ENCODE results near the gene WFS1.

WFS1 gene

DNA sequence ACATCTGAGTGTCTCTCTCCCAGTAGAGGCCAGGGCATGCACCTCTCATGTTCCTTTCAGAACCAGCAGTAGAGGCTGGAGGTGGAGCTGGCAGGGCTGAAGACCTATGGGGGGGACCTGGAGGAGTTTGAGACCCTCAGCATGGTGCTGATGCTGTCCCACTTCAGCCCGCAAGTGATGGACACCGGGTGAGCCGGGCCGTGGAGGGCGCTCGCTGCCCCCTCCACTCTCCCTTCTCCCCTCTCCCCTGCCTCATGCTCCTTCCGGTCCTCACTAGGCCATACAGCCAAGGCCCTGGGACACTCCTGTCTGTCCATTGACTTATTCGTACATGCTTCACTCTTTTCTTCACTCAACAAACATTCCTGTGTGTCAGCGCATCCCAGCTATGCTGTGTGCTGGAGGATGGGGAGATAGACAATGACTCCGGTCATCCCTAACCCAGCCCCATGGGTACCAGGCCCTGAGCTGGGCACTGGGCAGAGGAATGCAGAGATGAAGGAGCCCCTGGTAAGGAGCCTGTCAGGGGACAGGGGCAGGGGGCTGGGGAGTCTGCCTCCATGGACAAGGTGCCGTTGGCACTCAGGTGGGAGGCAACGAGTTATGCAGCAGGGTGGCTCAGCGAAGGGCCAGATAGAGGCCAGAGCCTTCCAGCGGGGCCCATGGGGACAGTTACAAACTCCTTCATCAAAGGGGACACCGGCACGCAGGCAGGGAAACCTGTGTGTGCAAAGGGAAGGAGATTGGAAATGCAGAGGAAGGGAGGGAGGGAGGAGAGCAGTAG lies 28.4 kb upstream of the WFS1 start:
- Histone ChIP-seq H3K36me3 (ENCODE audit: control insufficient read depth, insufficient read depth, low read length) (no peaks in the 10 kb centered on the region), H3K9ac (ENCODE audit: low read length) (no peak overlapping the region), H3K27me3 (ENCODE audit: control insufficient read depth, insufficient read depth, low read length) (peaks cover 6% of the 10 kb centered on the region), H3K27ac (ENCODE audit: low read depth, low read length) (no peak overlapping the region), H3K4me3 (ENCODE audit: low read length) (no peak overlapping the region), H3K4me1 (ENCODE audit: control insufficient read depth, insufficient read depth, low read length) (peaks cover 2% of the 10 kb centered on the region)

DNA sequence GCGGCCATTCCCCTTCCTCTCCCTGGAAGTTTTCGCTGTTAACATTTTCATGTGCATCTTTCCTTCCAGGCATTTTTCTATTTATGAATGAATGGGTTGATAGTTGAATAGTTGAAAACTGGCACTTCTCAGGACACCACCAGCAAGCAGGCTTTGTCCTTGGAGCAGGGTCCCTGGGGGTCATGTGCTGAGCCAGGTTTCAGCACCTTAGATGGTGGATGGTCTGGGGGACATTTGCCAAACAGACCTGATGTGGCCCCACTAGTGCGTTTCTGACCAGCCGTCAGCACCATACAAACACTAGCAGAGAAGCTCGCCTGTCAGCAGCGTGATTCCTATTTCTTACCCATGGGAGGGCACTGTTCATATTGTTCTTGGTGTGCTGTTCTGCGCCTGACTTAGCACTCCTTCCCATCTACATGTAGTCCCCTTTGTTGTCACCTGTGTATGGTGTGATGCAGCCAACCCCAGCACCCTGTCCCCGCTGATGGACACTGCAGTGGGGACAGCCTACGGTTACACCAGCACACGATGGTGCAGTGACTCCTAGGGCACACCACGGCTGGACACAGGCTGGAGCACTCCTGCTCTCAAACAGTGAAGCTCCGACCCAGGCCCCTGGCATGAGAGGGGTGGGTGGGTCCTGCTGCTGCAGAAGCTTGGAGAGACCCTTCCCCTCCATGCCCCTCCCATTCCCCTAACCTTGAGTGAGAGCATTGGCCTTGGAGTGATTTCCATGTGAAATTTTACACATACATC lies 27.2 kb upstream of the WFS1 start:
- peaks cover 2% of the 10 kb centered on the region for H3K4me1 ChIP-seq (ENCODE audit: control insufficient read depth, insufficient read depth, low read length)
- peaks cover 11% of the 10 kb centered on the region for H3K27me3 ChIP-seq (ENCODE audit: control insufficient read depth, insufficient read depth, low read length)
- no peaks in the 10 kb centered on the region for H3K36me3 ChIP-seq (ENCODE audit: control insufficient read depth, insufficient read depth, low read length)
- no peak overlapping the region for H3K4me3 ChIP-seq (ENCODE audit: low read length)
- no peak overlapping the region for H3K9ac ChIP-seq (ENCODE audit: low read length)
- no peak overlapping the region for H3K27ac ChIP-seq (ENCODE audit: low read depth, low read length)

DNA sequence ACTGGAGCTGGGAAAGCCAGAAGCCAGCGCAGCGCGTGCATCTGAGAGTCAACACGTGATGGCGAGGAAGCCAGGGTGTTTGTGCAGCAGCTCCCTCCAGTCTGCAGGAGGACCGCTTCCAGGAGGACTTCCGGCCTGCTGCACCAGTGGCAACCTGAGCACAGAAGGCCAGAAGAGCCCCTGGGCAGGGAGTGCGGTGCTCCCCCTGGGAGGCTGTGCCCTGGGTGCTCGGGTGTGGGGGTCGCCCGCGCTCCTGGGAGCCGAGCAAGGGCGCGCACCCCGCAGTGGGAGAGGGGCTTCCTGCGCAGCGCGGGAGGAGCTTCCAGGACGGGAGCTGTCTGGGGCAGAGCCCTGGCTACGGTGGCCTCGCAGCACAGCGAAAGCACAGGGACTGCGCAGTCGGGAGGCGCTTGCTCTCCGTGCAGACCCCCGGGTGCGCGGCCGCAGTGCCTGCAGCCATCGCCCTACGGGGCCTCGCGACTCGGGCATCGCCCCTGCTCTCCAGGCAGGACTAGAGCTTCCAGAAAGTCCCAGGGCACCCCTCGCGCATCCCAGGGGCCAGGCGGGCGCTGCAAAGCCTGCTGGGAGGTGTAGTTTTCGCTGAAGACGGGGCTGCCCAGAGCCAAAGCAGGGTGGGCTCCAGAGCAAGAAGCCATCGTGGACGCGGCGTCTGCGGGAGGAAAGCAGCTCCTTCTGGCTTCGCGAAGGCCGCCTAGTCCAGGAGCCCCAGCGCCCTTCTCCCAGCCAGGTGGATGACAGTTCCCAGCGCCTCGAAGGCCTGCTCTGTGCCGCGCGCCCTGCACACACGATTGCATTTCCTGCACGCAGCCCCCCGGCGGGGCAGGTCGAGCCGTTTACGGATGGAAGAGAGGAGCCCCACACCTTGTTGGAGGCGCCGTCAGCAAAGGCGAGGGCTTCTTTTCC lies 24.1 kb upstream of the WFS1 start:
- no peak overlapping the region for H3K27ac ChIP-seq (ENCODE audit: low read depth, low read length)
- H3K4me3 ChIP-seq (ENCODE audit: low read length) = peak overlapping the region; percentile 51
- peaks cover 16% of the 10 kb centered on the region for H3K27me3 ChIP-seq (ENCODE audit: control insufficient read depth, insufficient read depth, low read length)
- H3K36me3 ChIP-seq (ENCODE audit: control insufficient read depth, insufficient read depth, low read length) = no peaks in the 10 kb centered on the region
- H3K4me1 ChIP-seq (ENCODE audit: control insufficient read depth, insufficient read depth, low read length) = peaks cover 2% of the 10 kb centered on the region
- no peak overlapping the region for H3K9ac ChIP-seq (ENCODE audit: low read length)

DNA sequence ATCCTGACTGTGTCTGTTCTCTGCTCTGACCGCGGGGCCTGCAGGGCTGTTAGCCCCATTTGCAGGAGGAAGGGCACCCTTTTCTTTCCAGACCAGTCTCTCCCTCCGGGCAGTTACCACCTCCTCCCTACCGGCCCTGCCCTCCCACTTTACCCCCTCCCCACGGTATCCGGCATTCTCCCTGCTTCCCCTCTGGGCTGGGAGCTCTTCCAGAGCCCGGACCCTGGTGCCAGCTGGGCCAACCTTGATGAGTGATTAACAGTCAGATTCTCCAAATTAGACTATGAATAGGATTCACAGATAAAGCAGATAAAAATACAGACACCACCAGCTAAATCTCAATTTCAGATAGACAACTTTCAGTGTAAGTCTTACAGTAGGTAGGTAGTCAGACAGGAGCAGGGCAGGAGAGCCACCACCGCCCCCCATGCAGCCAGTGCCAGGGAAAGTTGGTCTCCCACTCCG lies 23.4 kb upstream of the WFS1 start:
- H3K9ac ChIP-seq (ENCODE audit: low read length) = no peak overlapping the region
- H3K4me1 ChIP-seq (ENCODE audit: control insufficient read depth, insufficient read depth, low read length) = peaks cover 2% of the 10 kb centered on the region
- no peaks in the 10 kb centered on the region for H3K36me3 ChIP-seq (ENCODE audit: control insufficient read depth, insufficient read depth, low read length)
- no peak overlapping the region for H3K27ac ChIP-seq (ENCODE audit: low read depth, low read length)
- H3K27me3 ChIP-seq (ENCODE audit: control insufficient read depth, insufficient read depth, low read length) = peaks cover 16% of the 10 kb centered on the region
- H3K4me3 ChIP-seq (ENCODE audit: low read length) = no peak overlapping the region

DNA sequence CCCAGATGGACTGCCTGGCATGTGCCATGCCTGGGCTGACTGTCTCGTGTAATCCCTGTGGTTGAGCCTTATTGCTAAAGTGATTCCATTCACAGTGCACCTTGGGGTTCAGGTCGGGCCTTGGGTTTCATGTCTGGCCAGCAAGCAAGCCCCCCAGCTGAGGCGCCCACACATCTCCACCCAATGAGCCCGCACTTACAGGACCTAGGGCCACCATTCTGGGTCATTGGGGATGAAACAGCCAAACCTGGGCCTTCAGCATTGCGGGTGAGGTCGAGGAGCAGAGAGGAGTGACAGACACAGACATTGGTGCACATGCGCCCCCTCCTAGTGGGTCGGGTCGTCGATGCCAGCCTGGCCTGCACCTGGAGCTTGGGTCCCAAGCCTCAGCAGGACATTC lies 21.3 kb upstream of the WFS1 start:
- Histone ChIP-seq H3K27ac (ENCODE audit: low read depth, low read length) (no peak overlapping the region), H3K9ac (ENCODE audit: low read length) (no peak overlapping the region), H3K36me3 (ENCODE audit: control insufficient read depth, insufficient read depth, low read length) (no peaks in the 10 kb centered on the region), H3K4me1 (ENCODE audit: control insufficient read depth, insufficient read depth, low read length) (peaks cover 2% of the 10 kb centered on the region), H3K27me3 (ENCODE audit: control insufficient read depth, insufficient read depth, low read length) (peaks cover 16% of the 10 kb centered on the region), H3K4me3 (ENCODE audit: low read length) (no peak overlapping the region)

DNA sequence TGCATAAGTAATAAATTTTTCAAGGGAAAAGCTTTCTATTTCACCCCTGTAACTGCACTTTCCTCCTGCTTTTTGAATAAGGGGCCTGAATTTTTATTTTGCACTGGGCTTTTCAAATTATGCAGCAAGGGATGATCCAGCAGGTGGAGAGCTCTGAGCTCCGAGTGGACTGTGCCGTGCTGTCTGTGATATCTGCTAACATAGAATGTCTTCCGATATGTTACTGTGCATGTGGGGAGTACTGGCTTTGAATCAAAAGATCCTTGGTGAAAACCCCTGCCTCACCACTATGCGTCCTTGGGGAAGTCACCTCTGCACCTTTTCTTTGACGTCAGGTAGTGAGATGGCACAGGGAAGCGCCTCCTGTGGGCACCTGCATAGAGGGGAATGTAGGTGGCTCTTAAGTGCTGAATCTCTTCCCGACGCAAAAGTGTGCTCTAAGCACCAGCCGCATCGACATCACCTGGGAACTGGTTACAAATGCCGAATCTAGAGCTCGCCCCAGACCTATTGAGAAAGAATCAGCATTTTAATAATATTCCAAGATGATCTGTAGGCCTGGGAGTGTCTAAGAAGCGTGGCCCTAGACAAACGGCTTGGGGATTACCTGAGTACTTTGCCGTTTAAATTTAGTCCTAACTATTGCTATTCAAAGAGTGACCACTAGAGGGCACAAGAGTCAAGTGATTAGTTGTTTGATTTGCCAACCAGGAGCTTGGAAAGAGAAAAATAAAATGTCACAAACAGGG lies 19.2 kb upstream of the WFS1 start:
- Histone ChIP-seq H3K36me3 (ENCODE audit: control insufficient read depth, insufficient read depth, low read length) (no peaks in the 10 kb centered on the region), H3K4me3 (ENCODE audit: low read length) (no peak overlapping the region), H3K9ac (ENCODE audit: low read length) (no peak overlapping the region), H3K27me3 (ENCODE audit: control insufficient read depth, insufficient read depth, low read length) (peaks cover 10% of the 10 kb centered on the region), H3K27ac (ENCODE audit: low read depth, low read length) (no peak overlapping the region), H3K4me1 (ENCODE audit: control insufficient read depth, insufficient read depth, low read length) (no peaks in the 10 kb centered on the region)

DNA sequence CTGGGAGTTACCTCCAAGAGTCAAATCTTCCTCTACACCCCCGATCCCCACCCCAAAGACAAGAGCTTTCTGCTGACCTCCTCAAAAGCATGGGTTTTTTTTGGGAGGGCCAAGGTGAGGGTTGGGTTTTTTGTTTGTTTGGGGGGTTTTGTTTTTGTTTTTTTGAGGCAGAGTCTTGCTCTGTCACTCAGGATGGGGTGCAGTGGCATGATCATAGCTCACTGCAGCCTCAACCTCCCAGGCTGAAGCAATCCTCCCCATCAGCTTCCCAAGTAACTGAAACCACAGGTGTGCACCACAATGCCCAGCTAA lies 18.7 kb upstream of the WFS1 start:
- Histone ChIP-seq H3K9ac (ENCODE audit: low read length) (no peak overlapping the region), H3K36me3 (ENCODE audit: control insufficient read depth, insufficient read depth, low read length) (no peaks in the 10 kb centered on the region), H3K27ac (ENCODE audit: low read depth, low read length) (no peak overlapping the region), H3K4me3 (ENCODE audit: low read length) (no peak overlapping the region), H3K4me1 (ENCODE audit: control insufficient read depth, insufficient read depth, low read length) (no peaks in the 10 kb centered on the region), H3K27me3 (ENCODE audit: control insufficient read depth, insufficient read depth, low read length) (peaks cover 10% of the 10 kb centered on the region)

DNA sequence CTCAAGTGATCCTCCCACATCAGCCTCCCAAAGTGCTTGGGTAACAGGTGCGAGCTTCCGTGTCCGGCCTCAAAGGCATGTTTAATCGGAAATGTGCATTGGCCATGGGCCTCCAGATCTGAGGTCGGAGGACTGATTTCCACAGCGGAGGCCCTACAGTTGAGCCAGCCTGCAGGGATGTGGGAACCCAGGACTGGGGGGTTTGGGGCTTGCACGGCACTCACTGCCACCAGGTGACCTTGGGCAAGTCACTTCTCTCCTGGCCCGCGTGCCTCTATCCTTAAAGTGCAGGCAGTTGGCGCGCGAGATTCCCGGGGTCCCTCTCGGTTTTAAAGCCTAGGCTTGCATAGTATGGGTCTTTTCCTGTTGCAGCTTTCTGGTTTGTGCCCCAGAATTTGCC lies 18.3 kb upstream of the WFS1 start:
- Histone ChIP-seq H3K4me3 (ENCODE audit: low read length) (no peak overlapping the region), H3K4me1 (ENCODE audit: control insufficient read depth, insufficient read depth, low read length) (no peaks in the 10 kb centered on the region), H3K27me3 (ENCODE audit: control insufficient read depth, insufficient read depth, low read length) (peaks cover 10% of the 10 kb centered on the region), H3K9ac (ENCODE audit: low read length) (no peak overlapping the region), H3K36me3 (ENCODE audit: control insufficient read depth, insufficient read depth, low read length) (no peaks in the 10 kb centered on the region), H3K27ac (ENCODE audit: low read depth, low read length) (no peak overlapping the region)

DNA sequence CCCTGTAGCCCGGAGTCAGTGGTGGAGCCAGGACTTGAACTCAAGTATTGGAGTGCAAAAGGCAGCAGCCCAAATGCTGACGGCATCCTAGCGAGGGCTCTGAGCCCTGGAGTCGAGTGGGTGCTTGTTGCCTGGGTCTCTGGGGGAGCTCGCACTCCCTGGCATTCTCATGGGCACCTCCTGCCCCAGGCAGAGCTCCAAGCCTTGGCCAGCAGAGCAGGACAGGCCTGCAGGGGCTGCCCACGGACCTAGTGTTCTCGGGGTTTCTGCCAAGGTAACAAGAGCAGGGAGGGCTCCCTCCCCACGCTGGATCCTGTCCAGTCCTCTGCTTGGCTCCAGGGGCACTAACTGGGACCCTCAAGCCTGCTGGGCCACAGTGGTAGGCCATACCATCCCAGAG lies 17.6 kb upstream of the WFS1 start:
- H3K9ac ChIP-seq (ENCODE audit: low read length) = no peak overlapping the region
- no peak overlapping the region for H3K4me3 ChIP-seq (ENCODE audit: low read length)
- H3K27me3 ChIP-seq (ENCODE audit: control insufficient read depth, insufficient read depth, low read length) = peaks cover 6% of the 10 kb centered on the region
- no peak overlapping the region for H3K27ac ChIP-seq (ENCODE audit: low read depth, low read length)
- no peaks in the 10 kb centered on the region for H3K36me3 ChIP-seq (ENCODE audit: control insufficient read depth, insufficient read depth, low read length)
- no peaks in the 10 kb centered on the region for H3K4me1 ChIP-seq (ENCODE audit: control insufficient read depth, insufficient read depth, low read length)

DNA sequence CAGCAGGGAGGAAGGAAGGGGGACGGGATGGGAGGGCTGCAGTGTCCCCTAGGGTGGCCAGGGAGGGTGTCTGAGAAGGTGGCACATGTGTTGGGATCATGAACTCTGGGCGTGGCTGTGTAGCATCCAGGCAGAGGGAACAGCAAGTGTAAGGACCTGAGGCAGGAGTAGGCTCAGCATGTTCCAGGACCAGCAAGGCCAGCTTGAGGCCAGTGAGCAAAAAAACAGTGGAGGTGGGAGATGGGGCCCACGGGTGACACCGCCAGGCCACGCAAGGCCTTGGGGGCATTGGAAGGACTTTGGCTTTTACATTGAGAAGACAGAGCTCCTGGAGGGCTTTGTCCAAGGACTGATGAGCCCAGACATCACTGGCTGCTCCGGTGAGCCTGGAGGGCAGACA lies 16.5 kb upstream of the WFS1 start:
- no peaks in the 10 kb centered on the region for H3K4me1 ChIP-seq (ENCODE audit: control insufficient read depth, insufficient read depth, low read length)
- no peak overlapping the region for H3K9ac ChIP-seq (ENCODE audit: low read length)
- no peak overlapping the region for H3K4me3 ChIP-seq (ENCODE audit: low read length)
- no peaks in the 10 kb centered on the region for H3K36me3 ChIP-seq (ENCODE audit: control insufficient read depth, insufficient read depth, low read length)
- H3K27ac ChIP-seq (ENCODE audit: low read depth, low read length) = no peak overlapping the region
- peaks cover 2% of the 10 kb centered on the region for H3K27me3 ChIP-seq (ENCODE audit: control insufficient read depth, insufficient read depth, low read length)

DNA sequence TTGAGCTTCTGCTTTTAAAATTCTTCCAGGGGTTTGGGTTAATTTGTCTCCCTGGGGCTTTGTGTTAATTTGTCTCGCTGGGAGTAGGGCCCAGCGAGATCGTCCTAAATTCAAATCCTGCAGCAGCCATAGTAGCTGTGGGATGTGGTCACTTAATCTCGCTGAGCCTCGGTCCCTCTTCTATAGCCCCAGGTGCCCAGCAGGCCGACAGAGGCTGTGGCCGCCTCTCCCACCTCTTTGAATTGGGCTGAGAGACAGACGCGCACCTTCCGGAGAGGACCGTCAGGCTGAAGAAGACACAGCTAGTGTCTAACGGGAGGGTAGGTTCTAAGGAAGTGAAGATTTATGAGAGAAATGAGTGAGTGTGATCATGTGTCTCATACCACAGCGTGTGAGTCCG lies 15.7 kb upstream of the WFS1 start:
- Histone ChIP-seq H3K9ac (ENCODE audit: low read length) (no peak overlapping the region), H3K36me3 (ENCODE audit: control insufficient read depth, insufficient read depth, low read length) (no peaks in the 10 kb centered on the region), H3K4me3 (ENCODE audit: low read length) (no peak overlapping the region), H3K27me3 (ENCODE audit: control insufficient read depth, insufficient read depth, low read length) (no peaks in the 10 kb centered on the region), H3K27ac (ENCODE audit: low read depth, low read length) (no peak overlapping the region), H3K4me1 (ENCODE audit: control insufficient read depth, insufficient read depth, low read length) (no peaks in the 10 kb centered on the region)

DNA sequence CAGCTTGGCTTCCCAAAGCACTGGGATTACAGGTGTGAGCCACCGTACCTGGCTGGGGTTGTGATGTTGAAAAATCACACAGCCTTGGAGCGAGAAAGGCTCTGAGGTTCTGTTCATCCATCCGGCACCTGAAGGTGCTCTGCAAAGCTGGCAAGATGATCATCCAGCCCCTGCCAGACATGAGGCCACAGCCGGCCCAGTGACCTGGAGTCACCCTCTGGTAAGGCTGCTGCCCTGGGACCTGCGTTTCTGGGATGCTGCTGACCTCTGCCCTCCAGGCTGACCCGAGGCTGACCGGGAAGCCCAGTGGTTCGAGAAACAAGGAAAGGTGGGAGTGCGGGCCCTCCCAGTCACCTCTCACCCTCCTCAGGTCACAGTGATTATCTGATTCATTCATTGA lies 13.5 kb upstream of the WFS1 start:
- no peaks in the 10 kb centered on the region for H3K4me1 ChIP-seq (ENCODE audit: control insufficient read depth, insufficient read depth, low read length)
- no peak overlapping the region for H3K27ac ChIP-seq (ENCODE audit: low read depth, low read length)
- no peak overlapping the region for H3K4me3 ChIP-seq (ENCODE audit: low read length)
- no peaks in the 10 kb centered on the region for H3K36me3 ChIP-seq (ENCODE audit: control insufficient read depth, insufficient read depth, low read length)
- no peak overlapping the region for H3K9ac ChIP-seq (ENCODE audit: low read length)
- no peaks in the 10 kb centered on the region for H3K27me3 ChIP-seq (ENCODE audit: control insufficient read depth, insufficient read depth, low read length)

Data from rectal smooth muscle tissue (tissue), 1 donor.